HG03097 (cell line): ENCODE results near the gene ZCCHC2.
A peak's percentile ranks its signal among the peaks of the same experiment; 100 is the strongest.

Source experiments
- ATAC-seq: cut with Tn5 transposase; IDR thresholded peaks from one replicate; pipeline ENCODE4 v1.9.1; 2021; ENCODE audit not compliant: unreplicated experiment, low FRiP score

Gene ZCCHC2

DNA sequence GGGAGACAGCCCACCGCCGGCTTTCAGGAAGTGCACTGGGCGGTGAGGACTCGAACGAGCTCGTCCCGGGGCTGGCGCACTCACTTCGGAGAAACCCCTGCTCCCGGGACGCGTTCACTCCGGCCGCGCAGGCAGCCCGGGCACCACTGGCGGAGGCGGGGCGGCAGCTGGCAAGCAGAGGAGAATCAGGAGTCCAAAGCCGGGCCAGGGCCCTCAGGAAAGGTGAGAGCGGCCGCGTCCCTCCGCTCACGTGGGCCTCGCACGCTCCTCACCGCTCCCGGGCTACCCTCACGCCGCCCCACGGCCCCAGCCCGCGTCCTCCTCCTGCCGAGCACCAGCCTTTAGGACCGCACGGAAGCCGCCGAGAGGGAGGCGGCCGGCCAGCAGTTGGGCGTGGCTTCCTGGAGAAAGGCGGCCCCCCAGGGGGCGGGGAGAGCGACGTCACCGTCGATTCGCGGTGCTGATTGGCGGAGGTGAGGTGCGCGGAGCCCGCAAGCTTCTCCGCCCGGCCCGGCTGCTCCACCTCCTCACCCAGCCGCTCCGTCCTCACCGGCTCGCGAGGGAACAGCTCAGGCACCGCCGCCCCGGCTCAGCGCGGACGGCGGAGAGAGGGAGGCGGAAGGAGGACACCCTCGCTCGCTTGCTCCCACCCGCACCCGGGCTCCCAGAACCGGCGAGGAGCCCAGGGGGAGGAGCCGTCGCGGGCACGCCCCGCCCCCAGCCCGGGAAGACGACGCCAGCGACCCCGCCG lies at the start of gene ZCCHC2:
Gene ZCCHC2 (plus strand): TSS at position 522 of the 751 bp plus-strand sequence. CDS start 400 bp downstream, outside the sequence.
- peak; percentile 73 for ATAC-seq

DNA sequence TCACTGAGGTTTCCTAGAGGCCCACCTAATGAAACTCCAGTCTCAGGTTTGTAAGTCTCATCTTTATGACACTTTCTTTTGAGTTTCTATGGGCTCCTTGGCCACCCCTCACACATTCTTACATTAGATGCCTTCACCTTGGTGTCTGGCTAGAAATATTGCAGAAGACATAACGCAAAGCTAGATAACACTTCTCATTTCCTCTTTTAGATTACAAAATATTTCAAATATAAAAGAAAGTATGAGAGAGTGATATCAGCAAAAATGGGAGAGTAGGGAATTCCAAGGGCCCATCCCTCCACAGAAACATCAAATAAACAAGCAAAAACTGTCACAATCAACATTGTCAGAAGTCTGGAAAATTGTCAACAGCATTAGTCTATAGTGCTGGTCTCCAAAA lies 43.3 kb upstream of the ZCCHC2 start:
- ATAC-seq, result no peak

DNA sequence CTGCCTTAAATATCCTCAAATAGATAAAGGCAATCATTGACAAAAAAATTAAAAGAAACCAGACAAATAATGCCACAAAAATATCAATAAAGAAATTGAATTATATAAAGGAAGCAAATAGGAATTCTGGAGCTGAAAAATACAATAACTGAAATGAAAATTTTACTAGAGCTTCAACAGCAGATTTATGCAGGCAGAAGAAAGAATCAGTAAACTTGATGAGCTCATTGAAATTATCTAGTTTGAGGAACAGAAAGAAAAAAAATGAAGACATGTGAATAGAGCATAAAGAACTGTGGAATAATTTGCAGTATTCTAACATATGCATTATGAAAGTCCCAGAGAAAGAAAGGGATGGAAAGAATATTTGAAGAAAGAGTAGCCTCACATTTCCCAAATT lies 41.9 kb upstream of the ZCCHC2 start:
- ATAC-seq, result no peak

DNA sequence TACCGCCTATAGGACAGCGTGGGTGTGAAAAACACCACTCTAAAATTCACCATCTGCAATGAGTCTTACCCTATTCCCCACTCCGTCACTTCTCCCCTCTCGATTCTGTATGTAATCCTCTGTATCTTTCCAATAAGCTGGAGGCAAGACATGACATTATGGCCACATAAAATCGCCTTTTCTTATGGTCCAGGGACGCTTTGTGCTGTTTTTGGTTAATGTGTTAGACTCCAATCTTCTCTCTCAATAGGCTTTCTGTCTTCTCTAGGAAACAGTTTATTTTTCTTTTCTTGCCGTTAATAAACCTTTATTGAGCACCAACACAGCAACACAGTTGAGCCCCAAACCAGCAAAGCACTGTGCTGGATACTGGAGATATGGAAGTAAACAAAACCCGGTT lies 37.9 kb upstream of the ZCCHC2 start:
- no peak for ATAC-seq

DNA sequence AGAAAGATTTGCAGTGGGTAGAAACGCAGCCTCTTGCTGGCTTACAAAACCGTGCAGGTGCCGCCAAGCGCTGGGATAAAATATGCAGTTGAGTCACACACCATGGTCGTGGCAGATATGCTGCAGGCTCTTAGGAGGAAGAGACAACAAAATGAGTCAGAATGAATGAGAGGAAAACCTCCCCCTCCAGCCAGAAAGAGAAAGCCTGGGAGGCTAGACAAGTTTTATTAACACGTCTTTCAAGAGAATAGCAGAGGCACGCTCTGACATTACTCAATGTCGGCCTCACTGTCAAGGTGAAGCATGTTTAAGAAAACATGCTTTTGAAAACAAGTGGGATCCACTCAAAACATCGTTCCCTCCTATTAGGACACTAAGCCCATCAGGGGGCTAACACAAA lies 37.1 kb upstream of the ZCCHC2 start:
- ATAC-seq, result no peak

DNA sequence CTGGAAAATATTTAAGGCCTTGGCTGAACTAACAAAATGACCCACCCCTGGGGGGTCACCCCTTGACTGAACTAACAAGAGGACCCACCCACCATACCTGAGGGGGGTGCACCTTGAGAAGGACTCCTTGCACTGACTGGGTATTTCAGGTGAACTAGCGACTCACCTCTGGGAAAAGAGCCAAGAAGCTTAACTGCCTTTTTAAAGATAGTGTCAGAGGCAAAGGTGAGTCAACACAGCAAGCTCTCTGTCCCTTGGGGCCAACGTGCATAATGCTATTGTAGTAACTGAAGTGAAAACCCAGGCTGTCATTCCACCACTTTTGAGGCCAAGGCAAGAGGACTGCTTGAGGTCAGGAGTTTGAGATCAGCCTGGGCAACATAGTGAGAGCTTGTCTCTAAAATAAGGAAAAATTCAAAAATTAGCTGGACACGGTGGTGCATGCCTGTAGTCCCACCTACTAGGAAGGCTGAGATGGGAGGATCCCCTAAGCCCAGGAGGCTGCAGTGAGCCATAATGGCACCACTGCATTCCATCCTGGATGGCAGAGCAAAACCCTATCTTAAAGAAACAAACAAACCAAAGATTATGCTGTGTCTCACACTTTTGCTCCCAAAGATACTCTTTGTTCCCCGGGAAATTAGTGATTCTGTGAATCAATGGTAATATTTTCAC lies 36.4 kb upstream of the ZCCHC2 start:
- no peak for ATAC-seq

DNA sequence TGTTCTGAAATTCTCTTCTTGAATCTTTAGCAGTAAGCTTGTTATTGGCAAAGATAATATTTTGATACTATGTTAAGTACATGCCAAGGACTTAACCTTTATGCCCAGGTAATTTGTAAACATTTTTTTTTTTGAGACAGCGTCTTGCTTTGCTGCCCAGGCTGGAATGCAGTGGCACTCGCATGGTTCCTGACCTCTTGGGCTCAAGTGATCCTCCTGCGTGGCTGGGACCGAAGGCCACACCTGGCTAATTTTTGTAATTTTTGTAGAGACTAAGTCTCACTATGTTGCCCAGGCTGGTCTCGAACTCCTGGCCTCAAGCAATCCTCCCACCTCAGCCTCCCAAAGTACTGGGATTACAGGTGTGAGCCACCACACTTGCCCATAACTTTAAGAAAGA lies 35.7 kb upstream of the ZCCHC2 start:
- no peak for ATAC-seq

DNA sequence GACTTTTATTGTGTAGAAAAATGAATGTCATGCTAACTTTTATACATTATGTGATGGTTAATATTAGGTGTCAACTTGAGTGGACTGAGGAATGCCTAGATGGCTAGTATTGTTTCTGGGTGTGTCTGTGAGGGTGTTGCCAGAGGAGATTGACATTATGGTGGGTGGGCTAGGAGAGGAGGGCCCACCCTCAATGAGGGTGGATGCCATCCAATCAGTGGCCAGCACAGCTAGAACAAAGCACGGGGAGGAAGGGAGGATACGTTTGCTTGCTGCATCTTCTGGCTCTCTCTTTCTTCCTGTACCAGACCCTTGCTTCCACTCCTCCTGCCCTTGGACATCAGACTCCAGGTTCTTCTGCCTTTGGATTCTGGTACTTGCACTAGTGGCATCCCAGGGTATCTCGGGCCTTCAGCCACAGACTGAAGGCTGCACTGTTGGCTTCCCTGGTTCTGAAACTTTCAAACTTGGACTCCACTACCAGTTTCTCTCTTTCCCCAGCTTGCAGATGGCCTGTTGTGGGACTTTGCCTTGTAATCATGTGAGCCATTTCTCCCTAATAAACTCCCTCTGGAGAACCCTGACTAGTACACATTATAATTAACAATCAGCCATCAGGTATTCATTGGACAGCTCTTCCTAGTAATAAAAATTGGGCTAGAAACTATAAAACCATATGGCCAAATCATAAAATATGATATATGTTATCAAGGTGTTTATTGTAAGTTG lies 31.7 kb upstream of the ZCCHC2 start:
- ATAC-seq, result no peak

DNA sequence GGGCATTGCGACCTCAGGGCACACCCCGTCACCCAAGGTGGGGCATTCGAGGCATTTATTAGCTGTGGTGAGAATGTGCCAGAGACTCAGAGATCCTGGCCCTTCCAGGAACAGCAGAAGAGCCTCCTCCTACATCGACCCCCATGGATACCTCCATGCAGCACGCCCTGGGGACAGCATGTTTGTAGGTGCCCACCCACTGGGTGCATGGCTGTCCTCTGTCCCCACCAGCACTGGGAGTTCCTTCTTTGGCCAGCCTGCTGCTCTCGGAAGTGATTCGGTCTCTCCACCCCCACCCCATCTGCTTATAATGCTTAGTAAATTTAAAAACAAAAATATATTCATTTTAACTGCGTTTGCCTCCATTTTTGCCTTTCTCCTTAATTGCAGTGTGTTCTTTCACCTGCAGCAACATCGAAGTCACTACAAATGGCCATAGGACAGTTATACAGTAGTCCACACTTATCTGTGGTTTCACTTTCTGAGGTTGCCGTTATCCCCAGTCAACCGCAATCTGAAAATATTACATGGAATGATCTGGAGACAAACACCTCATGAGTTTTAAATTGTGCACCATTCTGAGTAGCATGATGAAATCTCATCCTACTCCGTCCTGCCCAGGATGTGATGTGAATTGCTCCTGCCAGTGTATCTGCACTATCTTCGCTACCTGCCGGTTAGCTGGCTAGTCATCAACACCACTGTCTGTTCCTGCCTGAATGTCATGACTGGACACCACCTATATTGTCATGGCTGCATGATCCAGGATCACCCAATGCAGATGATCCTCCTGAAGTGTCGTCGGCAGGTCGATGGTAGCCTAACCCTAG lies 29.6 kb upstream of the ZCCHC2 start:
- no peak for ATAC-seq

DNA sequence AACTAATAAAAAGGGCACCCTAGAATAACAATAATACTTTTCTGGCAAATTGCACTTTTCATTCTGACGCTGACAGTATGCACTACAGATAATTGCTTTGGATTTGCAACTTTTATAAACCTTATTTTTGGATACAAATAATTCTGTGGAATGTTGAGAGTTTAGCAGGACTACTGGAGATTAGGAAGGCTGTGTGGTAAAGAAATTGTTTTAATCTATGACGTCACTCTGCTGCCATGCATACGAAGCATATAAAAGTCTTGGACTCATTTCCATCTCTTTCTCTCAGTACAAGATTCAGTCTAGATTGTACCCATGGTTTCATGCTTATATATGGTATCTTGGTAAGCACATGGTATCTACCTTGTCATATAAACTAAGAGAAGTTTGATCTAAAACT lies 28.1 kb upstream of the ZCCHC2 start:
- no peak for ATAC-seq

DNA sequence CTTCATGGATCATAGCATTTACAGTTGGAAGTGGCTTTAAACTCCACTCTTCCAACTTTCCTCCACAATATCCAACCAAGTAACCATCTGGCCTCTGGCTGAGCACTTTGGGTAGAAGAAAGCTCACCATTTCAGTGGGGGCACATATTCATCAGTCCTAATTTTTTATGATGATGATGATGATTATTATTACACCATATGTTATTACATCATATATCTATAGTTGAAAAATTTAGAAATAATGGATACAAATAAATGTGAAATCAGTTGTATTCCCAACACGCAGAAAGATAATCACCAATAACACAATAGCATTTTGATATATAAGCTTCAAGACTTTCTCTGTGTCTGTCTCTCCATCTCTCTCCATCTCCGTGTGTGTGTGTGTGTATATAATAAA lies 26.6 kb upstream of the ZCCHC2 start:
- ATAC-seq, result no peak

DNA sequence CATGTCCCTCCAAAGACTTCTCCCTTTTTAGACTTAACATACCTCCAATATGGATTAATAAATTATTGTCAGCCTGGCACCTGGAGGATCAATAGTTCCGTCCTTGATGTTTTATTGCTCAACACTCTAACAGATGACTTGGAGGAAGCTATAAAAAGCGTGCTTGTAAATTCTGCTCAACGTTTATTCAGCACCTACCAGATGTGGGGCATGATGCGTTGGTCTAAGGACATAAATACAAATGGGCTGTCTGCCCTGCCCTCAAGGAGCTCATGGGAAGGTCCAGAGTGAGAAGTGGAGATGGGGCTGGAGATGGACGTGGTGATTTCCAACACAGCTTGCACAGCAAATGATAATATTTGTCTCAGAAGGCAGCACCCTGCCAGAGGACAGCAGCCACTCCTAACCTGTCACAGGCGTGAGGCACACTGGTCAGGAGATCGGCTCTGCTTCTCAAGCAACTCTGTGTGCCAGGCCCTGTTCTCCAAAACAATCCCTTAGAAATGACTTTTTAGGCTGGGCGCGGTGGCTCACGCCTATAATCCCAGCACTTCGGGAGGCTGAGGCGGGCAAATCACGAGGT lies 25.5 kb upstream of the ZCCHC2 start:
- ATAC-seq, result no peak

DNA sequence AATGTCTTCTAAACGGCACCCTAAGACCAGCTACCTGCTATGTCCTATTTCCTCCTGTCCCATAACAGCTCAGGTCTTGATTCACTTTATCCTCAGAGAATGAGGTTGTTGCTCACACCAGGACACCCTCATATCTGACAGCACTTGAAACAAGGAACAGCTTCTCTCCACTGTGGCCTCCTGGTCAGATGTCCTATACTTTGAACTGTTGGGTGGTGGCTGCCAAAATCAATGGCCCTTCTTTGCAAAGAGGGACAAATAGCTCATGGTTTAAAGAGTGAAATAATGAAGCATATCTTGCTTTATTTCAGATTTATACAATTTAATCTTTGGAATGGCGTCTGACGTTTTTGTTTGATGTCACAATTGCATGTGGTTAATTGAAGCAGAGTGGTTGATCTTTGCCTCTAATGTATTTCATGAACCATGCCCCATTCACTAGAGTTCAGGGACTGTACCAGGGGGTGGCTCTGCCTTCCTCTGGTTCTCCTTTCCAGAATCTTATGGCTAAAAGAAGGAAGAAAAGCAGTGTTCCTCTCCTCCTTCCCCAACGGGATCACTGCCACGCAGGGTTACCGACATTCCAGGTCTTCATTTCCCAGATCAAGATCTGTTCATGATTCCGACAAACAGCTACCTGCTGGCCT lies 24.1 kb upstream of the ZCCHC2 start:
- ATAC-seq, result no peak

DNA sequence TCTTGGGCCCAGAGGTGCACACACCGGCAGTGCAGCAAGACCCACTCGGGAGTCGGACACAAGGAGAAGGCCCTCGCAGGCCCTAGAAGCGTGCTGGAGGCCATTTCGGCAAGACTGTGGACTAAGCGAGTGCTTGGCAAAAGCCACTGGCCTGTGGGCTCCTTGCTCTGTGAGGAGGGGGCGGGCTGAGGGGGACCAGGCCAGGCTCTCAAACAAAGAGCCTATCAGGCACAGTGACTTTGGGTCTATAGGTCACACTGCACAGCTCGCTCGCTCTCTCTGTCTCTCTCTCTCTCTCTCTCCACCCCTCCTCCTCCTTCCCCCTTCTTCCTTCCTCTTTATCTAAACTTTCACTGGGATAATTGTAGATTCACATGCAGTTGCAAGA lies 23.6 kb upstream of the ZCCHC2 start:
- ATAC-seq, result no peak

DNA sequence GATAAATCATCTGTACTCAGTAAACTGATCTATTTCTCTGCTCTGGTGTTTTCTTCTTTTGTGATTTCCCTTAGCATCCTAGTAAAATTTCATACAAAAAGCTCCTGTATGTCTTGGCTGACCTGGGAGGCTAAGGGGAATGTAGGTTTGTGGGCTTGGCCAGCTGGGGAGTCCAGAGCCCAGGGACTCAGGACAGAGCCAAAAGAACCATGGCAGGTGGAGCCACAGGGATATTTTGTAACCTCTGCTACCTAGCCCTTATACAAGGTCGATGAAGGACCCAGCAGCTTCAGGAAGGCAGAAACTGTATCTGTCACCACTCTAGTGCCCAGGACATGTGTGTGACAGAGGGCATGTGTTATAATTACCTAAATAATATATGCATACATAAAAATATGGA lies 22.7 kb upstream of the ZCCHC2 start:
- no peak for ATAC-seq

DNA sequence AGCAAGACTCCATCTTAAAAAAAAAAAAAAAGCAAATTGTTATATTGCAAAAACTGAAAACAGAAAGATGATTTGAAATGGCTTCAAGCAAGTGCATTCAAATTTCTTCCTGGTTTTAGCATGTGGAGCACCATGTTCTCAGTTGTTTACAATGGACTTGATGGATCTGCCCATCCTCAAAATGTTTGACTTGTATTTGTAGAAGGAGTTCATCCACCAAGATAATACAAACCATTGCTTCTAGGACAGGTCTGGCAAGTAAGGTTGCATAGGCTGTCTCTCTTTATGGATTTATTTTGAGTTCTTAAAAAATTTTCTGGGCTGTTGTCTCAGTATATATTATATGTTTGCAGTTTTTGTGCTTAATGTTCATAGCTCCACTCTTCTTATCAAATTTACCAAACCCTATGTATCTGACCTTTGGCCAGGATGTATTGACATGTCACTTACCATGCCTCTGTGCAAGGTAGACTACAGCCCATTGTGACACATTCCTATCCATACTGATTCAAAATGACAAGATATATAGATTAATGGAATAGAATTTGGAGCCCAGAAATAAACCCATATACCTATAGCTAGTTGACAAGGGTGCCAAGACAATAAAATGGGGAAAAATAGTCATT lies 21.7 kb upstream of the ZCCHC2 start:
- ATAC-seq, result no peak

DNA sequence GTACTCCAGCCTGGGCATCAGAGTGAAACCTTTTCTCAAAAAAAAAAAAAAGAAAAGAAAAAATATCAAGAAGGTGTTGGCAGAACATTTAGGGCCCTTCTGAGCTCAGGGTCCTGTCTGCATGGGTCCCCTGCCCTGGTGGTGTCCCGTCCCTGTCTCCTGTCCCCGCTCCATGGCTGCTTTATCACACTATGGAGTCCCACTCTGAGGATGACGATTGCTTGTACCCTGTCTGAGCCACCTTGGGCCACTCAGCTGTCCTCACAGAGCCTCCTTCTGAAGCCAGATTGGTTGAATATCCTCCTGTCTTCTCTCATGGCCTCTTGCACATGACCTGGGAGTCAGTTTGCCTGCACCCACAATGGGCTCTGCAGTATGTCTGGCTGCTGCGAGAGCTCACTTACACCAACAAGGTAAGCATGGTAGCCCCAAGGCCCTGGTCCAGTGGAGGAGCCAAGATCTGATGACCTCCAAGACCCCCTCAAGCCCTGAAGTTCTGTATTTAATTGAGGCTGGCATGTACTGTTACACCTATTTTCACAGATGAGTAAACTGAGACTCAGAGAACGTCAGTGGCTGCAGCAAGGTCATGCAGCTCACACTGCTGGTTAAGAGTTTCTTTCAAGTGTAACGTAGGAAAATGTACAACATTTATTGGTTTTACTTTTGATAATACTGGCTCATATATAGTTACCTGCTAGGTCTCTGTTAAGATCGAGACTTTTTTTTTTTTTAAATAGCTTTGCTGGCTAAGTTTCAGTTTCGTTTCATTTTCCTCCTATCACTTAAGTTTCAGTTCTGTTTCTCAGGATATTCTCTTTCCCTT lies 16.9 kb upstream of the ZCCHC2 start:
- ATAC-seq, result peak; percentile 81

DNA sequence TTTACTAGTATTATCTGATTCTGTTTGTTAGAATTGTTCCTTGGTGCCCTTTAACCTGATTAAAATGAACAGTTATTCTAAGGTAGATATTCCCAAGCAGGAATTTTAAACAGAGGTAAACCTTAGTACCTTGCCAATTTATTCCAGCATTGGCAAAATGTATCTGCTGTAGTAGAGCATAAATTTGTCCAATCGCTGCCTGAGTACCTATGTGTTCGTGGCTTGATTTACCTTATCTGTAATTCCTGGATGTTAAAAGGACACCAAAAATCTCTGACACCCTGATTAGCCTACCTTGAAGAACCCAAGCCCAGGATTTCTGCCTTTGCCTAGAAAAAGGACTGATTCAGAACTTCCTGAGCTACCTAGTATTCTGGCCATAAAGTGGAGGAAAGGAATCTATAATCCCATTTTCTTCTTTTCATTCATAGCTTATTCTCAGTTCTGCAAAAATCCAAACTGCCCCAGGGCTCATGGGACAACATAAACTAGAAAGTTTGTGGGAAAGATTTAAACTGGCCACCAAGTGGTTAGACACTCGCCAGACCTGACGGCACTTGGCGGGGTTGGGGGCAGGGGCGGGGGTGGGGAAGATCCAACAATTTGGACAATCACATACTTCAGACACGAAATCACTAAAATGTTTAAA lies 16.2 kb upstream of the ZCCHC2 start:
- ATAC-seq, result peak; percentile 3
